HepG2 (cell line): ENCODE measurements around the gene XAF1. TPM values are rescaled to one million over a fixed set of nuclear protein-coding genes. Genes with fewer than 3 reads are reported as not detected.

ENCODE experiments used
- ATF7 ChIP-seq, 2 experiments: fragments of 450-650 bp in 1 of 2; sonication (generic) in 1 of 2; formaldehyde crosslinking in 1 of 2; IDR thresholded peaks; 2 replicates each; pipeline versions ENCODE4 v1.4.0 to v1.6.1; 2016 to 2020; ENCODE audit warnings: antibody characterized with exemption in 1 of 2, mild to moderate bottlenecking in 1 of 2, missing genetic modification reagents in 1 of 2
- CEBPB ChIP-seq: IDR thresholded peaks from 2 replicates; pipeline ENCODE4 v1.6.1; 2011; ENCODE audit warnings: low read depth, low read length, improper control_type of control experiment, borderline replicate concordance
- CEBPG ChIP-seq: IDR thresholded peaks from 2 replicates; pipeline ENCODE4 v1.6.1; 2016
- ELF3 ChIP-seq: IDR thresholded peaks from 2 replicates; pipeline ENCODE4 v1.6.1; 2016; ENCODE audit warnings: missing genetic modification reagents, missing compliant biosample characterization
- FOXO1 ChIP-seq: sonication (generic); formaldehyde crosslinking; IDR thresholded peaks from 2 replicates; pipeline ENCODE4 v1.4.0; 2020; ENCODE audit warnings: missing genetic modification reagents
- FOXP1 ChIP-seq, 2 experiments: fragments of 450-650 bp in 1 of 2; IDR thresholded peaks; 2 replicates each; pipeline ENCODE4 v1.6.1; 2017 to 2018; ENCODE audit warnings: antibody characterized with exemption in 1 of 2
- GATAD2A ChIP-seq: IDR thresholded peaks from 2 replicates; pipeline ENCODE4 v1.6.1; 2016
- KLF6 ChIP-seq: IDR thresholded peaks from 2 replicates; pipeline ENCODE4 v1.8.0; 2016; ENCODE audit warnings: missing biosample characterization, missing genetic modification reagents
- MEIS1 ChIP-seq: sonication (generic); formaldehyde crosslinking; IDR thresholded peaks from 2 replicates; pipeline ENCODE4 v1.9.0; 2021; ENCODE audit warnings: mild to moderate bottlenecking, missing genetic modification reagents, moderate library complexity, borderline replicate concordance
- PBX2 ChIP-seq: IDR thresholded peaks from 2 replicates; pipeline ENCODE4 v1.6.1; 2016; ENCODE audit warnings: control low read depth
- PCBP2 ChIP-seq: fragments of 200-400 bp; formaldehyde crosslinking; optimal IDR thresholded peaks from 2 replicates; pipeline ENCODE3; 2018; ENCODE audit warnings: low read length, low read depth; ENCODE audit not compliant: poor library complexity, severe bottlenecking
- PHF21A ChIP-seq: sonication (generic); formaldehyde crosslinking; IDR thresholded peaks from 2 replicates; pipeline ENCODE4 v1.5.0; 2020; ENCODE audit warnings: mild to moderate bottlenecking, missing genetic modification reagents
- PPARG ChIP-seq: conservative IDR thresholded peaks from 2 replicates; pipeline ENCODE4 v1.6.1; 2016; ENCODE audit warnings: missing biosample characterization, missing genetic modification reagents
- RBFOX2 ChIP-seq: fragments of 200-400 bp; formaldehyde crosslinking; IDR thresholded peaks from 2 replicates; pipeline ENCODE4 v1.6.1; 2017; ENCODE audit warnings: low read depth, mild to moderate bottlenecking, low read length
- TEAD3 ChIP-seq: optimal IDR thresholded peaks from 2 replicates; pipeline ENCODE3; 2016; ENCODE audit warnings: borderline replicate concordance
- TRIM24 ChIP-seq: sonication (generic); formaldehyde crosslinking; IDR thresholded peaks from 2 replicates; pipeline ENCODE4 v1.8.0; 2022; ENCODE audit warnings: mild to moderate bottlenecking, missing genetic modification reagents
- ZFP36 ChIP-seq: fragments of 150-350 bp; IDR thresholded peaks from 2 replicates; pipeline ENCODE4 v1.6.1; 2018; ENCODE audit warnings: borderline replicate concordance, low read length, low read depth; ENCODE audit not compliant: partially characterized antibody
- ZMYM3 ChIP-seq: sonication (generic); formaldehyde crosslinking; IDR thresholded peaks from 2 replicates; pipeline ENCODE4 v1.5.1; 2020; ENCODE audit warnings: mild to moderate bottlenecking, missing genetic modification reagents
- ZNF33A ChIP-seq: sonication (generic); formaldehyde crosslinking; IDR thresholded peaks from 2 replicates; pipeline ENCODE4 v1.5.1; 2020; ENCODE audit warnings: missing genetic modification reagents, mild to moderate bottlenecking, moderate library complexity, borderline replicate concordance
- ZNF350 ChIP-seq: sonication (generic); formaldehyde crosslinking; IDR thresholded peaks from 2 replicates; pipeline ENCODE4 v1.4.0; 2020; ENCODE audit warnings: mild to moderate bottlenecking, low read depth, missing genetic modification reagents, borderline replicate concordance
- ZNF607 ChIP-seq: sonication (generic); formaldehyde crosslinking; IDR thresholded peaks from 2 replicates; pipeline ENCODE4 v1.5.1; 2020; ENCODE audit warnings: missing genetic modification reagents, mild to moderate bottlenecking, borderline replicate concordance
- polyA plus RNA-seq, 8 experiments: library from polyadenylated mRNA; depleted of rRNA in 3 of 8; stranded (reverse) in 7 of 8; unstranded in 1 of 8; fragments of >200 nt; fragmentation: Illumina TruSeq in 4 of 8; extraction: Trizol in 4 of 8; gene quantifications; 2 replicates each; pipeline versions ENCODE4 v1.2.1 to v1.2.3, GENCODE V29; 2011 to 2016; ENCODE audit warnings: low read depth in 4 of 8, missing spikeins in 1 of 8, mixed read lengths in 1 of 8; ENCODE audit not compliant: insufficient read depth in 1 of 8
- total RNA-seq, 5 experiments: library from RNA; depleted of rRNA; stranded (reverse); fragments of >200 nt; fragmentation: Illumina TruSeq; extraction: Trizol; gene quantifications; 2 replicates each; pipeline ENCODE4 v1.2.3, GENCODE V29; 2016; ENCODE audit warnings: low read depth in 1 of 5
- TF ChIP-seq, protein P1 (sequence below): sonication (generic); formaldehyde crosslinking; IDR thresholded peaks from 2 replicates; pipeline ENCODE4 v1.4.0; 2020; ENCODE audit warnings: missing genetic modification reagents, borderline replicate concordance
- TF ChIP-seq, protein P2 (sequence below): IDR thresholded peaks from 2 replicates; pipeline ENCODE4 v1.6.1; 2016

Gene XAF1
- total and polyA plus RNA-seq, 2 of the 13 experiments (the other 11 are each of a cell fraction or from before 2014, with no cell fraction given), result 1.2 to 2.4 TPM

DNA sequence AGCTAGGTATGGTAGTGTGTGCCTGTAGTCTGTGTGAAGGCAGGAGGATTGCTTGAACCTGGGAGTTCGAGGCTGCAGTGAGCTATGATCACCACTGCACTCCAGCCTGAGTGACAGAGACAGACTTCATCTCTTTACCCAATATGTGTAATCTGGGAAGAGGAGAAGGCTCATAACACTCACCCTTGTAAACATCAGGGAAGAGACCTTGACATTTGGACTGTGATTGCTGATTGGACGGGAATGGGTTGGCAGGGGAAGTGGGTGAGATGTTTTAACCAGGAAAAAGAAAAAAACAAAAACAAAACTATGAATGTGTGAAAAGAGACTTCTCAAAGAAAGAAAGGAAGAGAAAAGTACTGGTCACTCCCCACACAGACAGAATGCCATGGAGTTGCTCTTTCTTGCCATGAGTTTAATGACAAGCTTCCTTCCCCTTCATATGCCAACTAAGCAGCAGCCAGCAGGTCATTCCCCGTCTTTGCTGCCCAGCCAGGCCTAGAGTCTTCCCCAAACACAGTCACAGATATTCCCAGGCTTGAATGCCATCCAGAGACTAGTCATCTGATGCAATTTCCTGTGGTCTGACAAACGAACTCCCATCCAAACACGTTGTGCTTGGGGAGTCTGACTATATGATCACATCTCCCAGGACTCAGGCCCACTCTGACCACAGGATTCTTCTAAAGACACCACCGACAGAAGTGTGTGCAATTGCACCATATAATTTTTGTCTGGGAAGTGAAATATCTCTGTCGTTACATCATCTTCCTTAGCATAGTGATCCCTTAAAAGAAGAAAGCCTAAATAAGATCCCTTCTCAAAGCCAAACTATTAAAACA is 3.6 kb upstream of the XAF1 start (continued):
- TF ChIP-seq, protein P1, sequence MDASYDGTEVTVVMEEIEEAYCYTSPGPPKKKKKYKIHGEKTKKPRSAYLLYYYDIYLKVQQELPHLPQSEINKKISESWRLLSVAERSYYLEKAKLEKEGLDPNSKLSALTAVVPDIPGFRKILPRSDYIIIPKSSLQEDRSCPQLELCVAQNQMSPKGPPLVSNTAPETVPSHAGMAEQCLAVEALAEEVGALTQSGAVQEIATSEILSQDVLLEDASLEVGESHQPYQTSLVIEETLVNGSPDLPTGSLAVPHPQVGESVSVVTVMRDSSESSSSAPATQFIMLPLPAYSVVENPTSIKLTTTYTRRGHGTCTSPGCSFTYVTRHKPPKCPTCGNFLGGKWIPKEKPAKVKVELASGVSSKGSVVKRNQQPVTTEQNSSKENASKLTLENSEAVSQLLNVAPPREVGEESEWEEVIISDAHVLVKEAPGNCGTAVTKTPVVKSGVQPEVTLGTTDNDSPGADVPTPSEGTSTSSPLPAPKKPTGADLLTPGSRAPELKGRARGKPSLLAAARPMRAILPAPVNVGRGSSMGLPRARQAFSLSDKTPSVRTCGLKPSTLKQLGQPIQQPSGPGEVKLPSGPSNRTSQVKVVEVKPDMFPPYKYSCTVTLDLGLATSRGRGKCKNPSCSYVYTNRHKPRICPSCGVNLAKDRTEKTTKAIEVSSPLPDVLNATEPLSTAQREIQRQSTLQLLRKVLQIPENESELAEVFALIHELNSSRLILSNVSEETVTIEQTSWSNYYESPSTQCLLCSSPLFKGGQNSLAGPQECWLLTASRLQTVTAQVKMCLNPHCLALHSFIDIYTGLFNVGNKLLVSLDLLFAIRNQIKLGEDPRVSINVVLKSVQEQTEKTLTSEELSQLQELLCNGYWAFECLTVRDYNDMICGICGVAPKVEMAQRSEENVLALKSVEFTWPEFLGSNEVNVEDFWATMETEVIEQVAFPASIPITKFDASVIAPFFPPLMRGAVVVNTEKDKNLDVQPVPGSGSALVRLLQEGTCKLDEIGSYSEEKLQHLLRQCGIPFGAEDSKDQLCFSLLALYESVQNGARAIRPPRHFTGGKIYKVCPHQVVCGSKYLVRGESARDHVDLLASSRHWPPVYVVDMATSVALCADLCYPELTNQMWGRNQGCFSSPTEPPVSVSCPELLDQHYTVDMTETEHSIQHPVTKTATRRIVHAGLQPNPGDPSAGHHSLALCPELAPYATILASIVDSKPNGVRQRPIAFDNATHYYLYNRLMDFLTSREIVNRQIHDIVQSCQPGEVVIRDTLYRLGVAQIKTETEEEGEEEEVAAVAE (CRISPR knock-in tag), result no peak
- TF ChIP-seq MEIS1 (CRISPR knock-in tag) (peak; percentile 71; the same call in 1 of the 2 replicates), TEAD3 (peak; percentile 42), ZMYM3 (0 out of 2 replicates have a peak, but pooled peaks have one; percentile 31), ZNF607 (no peak), ATF7 (IDR thresholded peaks at IDR 0.05) (no peak), ATF7 (CRISPR knock-in tag; IDR thresholded peaks at IDR 0.05) (no peak), PHF21A (CRISPR knock-in tag) (0 out of 2 replicates have a peak, but pooled peaks have one; percentile 35), ELF3 (CRISPR knock-in tag) (peak; percentile 59; the same call in 1 of the 2 replicates), RBFOX2 (peak; percentile 47; the same call in 1 of the 2 replicates), CEBPB (peak; percentile 66), PCBP2 (no peak), PBX2 (CRISPR knock-in tag) (peak; percentile 64), FOXO1 (CRISPR knock-in tag) (peak; percentile 89), FOXP1 (IDR thresholded peaks at IDR 0.05) (no peak), FOXP1 (CRISPR knock-in tag; IDR thresholded peaks at IDR 0.05) (peak; percentile 77), TRIM24 (no peak), GATAD2A (peak; percentile 63), ZFP36 (no peak), CEBPG (CRISPR knock-in tag) (peak; percentile 89), PPARG (CRISPR knock-in tag) (peak; percentile 72), ZNF33A (0 out of 2 replicates have a peak, but pooled peaks have one; percentile 48), ZNF350 (CRISPR knock-in tag) (no peak), KLF6 (CRISPR knock-in tag) (peak; percentile 71; the same call in 1 of the 2 replicates)
- TF ChIP-seq, protein P2, sequence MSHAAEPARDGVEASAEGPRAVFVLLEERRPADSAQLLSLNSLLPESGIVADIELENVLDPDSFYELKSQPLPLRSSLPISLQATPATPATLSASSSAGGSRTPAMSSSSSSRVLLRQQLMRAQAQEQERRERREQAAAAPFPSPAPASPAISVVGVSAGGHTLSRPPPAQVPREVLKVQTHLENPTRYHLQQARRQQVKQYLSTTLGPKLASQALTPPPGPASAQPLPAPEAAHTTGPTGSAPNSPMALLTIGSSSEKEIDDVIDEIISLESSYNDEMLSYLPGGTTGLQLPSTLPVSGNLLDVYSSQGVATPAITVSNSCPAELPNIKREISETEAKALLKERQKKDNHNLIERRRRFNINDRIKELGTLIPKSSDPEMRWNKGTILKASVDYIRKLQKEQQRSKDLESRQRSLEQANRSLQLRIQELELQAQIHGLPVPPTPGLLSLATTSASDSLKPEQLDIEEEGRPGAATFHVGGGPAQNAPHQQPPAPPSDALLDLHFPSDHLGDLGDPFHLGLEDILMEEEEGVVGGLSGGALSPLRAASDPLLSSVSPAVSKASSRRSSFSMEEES (CRISPR knock-in tag), result no peak
